Calu3 (cell line): ENCODE data around the gene IGF2BP1. TPM values are rescaled to one million over a fixed set of nuclear protein-coding genes. Genes with fewer than 3 reads are reported as not detected.
"Not testable (repeated sequence)": the region's sequence is repeated elsewhere in the genome, so short reads cannot be mapped to it uniquely, and the experiment has no call there.

Experiments used
- BruUV-seq: library from RNA; stranded (reverse); fragments of 400-500 nt; replicated peaks from 2 replicates; lab custom pipeline; 2021; lab: Mats Ljungman, UMichigan
- CTCF ChIA-PET: fragments of 300-600 bp; sonication (Branson Sonifier 250); formaldehyde crosslinking; loops from one replicate; lab custom pipeline; 2022; ENCODE audit warnings: antibody characterized with exemption; lab: Charles Lee
- DNase-seq: peaks from one replicate; pipeline ENCODE4 v3.0.0; 2022
- H3K27ac Mint-ChIP-seq: one replicate; pipeline ENCODE4 v1.8.0; 2022; ENCODE audit warnings: mixed read lengths; ENCODE audit not compliant: unreplicated experiment
- H3K27me3 Mint-ChIP-seq: one replicate; pipeline ENCODE4 v1.8.0; 2022; ENCODE audit warnings: mixed read lengths; ENCODE audit not compliant: unreplicated experiment
- H3K36me3 Mint-ChIP-seq: one replicate; pipeline ENCODE4 v1.8.0; 2022; ENCODE audit warnings: mild to moderate bottlenecking, moderate library complexity, mixed read lengths; ENCODE audit not compliant: insufficient read depth, unreplicated experiment
- H3K4me1 Mint-ChIP-seq: one replicate; pipeline ENCODE4 v1.8.0; 2022; ENCODE audit warnings: mild to moderate bottlenecking, low read depth, mixed read lengths; ENCODE audit not compliant: unreplicated experiment
- H3K4me3 Mint-ChIP-seq: one replicate; pipeline ENCODE4 v1.8.0; 2022; ENCODE audit warnings: mild to moderate bottlenecking, low read depth, moderate library complexity, mixed read lengths; ENCODE audit not compliant: unreplicated experiment
- H3K9me3 Mint-ChIP-seq: one replicate; pipeline ENCODE4 v1.8.0; 2022; ENCODE audit warnings: low read depth, mixed read lengths; ENCODE audit not compliant: unreplicated experiment
- intact Hi-C: fragments of 100-400 bp; cut with micrococcal nuclease; formaldehyde crosslinking; loops from one replicate; pipeline ENCODE4 v1.10.0; 2022; ENCODE audit not compliant: unreplicated experiment
- total RNA-seq: library from RNA; stranded (reverse); gene quantifications from 2 replicates; pipeline ENCODE4 v1.2.3, GENCODE V29; 2022
- TF ChIP-seq, protein P1 (sequence below): fragments of 200-600 bp; IDR thresholded peaks from one replicate; pipeline ENCODE4 v1.8.0; 2022; ENCODE audit warnings: antibody characterized with exemption; ENCODE audit not compliant: unreplicated experiment

IGF2BP1 gene
- total RNA-seq, 1 experiment from 2014 or later: 17.6 TPM

- TF ChIP-seq, protein P1, sequence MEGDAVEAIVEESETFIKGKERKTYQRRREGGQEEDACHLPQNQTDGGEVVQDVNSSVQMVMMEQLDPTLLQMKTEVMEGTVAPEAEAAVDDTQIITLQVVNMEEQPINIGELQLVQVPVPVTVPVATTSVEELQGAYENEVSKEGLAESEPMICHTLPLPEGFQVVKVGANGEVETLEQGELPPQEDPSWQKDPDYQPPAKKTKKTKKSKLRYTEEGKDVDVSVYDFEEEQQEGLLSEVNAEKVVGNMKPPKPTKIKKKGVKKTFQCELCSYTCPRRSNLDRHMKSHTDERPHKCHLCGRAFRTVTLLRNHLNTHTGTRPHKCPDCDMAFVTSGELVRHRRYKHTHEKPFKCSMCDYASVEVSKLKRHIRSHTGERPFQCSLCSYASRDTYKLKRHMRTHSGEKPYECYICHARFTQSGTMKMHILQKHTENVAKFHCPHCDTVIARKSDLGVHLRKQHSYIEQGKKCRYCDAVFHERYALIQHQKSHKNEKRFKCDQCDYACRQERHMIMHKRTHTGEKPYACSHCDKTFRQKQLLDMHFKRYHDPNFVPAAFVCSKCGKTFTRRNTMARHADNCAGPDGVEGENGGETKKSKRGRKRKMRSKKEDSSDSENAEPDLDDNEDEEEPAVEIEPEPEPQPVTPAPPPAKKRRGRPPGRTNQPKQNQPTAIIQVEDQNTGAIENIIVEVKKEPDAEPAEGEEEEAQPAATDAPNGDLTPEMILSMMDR: no peak
- Mint-ChIP-seq H3K4me3 (no peak overlapping the region), H3K27ac (no peak overlapping the region), H3K9me3 (no peaks in the 10 kb centered on the region), H3K27me3 (peaks cover 90% of the 10 kb centered on the region), H3K4me1 (peaks cover 17% of the 10 kb centered on the region), H3K36me3 (peaks cover 6% of the 10 kb centered on the region)
- BruUV-seq: no TSS peak
- intact Hi-C loops: no loop called here
- DNase-seq: no peak
- CTCF ChIA-PET: interaction anchor here (1.2 to 1.3 kb wide), 2 partner anchors 9 to 31 kb away, joined by 4 read pairs; no protein-coding TSS in a partner anchor
Measured at GRCh38 chr17:49005140-49005539, 8.0 kb downstream of the IGF2BP1 start.

- BruUV-seq, H3K4me1 Mint-ChIP-seq, intact Hi-C loops, DNase-seq, H3K4me3 Mint-ChIP-seq, H3K27ac Mint-ChIP-seq, H3K9me3 Mint-ChIP-seq, H3K36me3 Mint-ChIP-seq: not testable (repeated sequence)
- peaks cover 90% of the 10 kb centered on the region for H3K27me3 Mint-ChIP-seq
- CTCF ChIA-PET: interaction anchor here (0.6 kb wide), 1 partner anchor 280 kb away, joined by 3 read pairs; no protein-coding TSS in a partner anchor
Measured at GRCh38 chr17:49008908-49009307, 11.7 kb downstream of the IGF2BP1 start.

DNA sequence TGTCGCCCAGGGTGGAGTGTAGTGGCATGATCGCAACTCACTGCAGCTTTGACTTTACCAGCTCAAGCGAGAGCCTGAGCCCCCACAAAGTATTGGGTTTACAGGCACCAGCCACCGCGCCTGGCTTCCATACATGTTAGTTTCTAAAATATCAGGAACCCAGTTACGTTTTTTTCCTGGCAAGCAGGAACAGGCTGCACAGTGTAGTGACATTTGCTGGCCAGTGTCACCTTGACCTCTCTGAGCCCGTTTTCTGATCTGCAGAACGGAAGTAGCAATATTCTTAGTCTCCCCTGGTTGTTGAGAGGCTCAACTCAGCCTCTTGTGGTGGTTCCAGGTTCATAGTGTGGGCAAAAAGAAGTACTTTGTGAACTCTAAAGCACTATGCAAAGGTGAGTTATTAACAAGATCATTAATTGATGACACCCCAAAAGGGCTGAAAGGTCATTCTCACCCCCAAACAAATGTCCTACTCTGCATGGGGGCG lies 15.6 kb downstream of the IGF2BP1 start:
- Mint-ChIP-seq H3K36me3 (peaks cover 25% of the 10 kb centered on the region), H3K4me1 (peaks cover 19% of the 10 kb centered on the region), H3K9me3 (no peaks in the 10 kb centered on the region), H3K27ac (no peak overlapping the region), H3K27me3 (peaks cover 86% of the 10 kb centered on the region), H3K4me3 (peak overlapping the region; percentile 90)
- intact Hi-C loops: no loop called here
- TF ChIP-seq, protein P1: no peak
- CTCF ChIA-PET: interaction anchor here (0.6 to 2.2 kb wide), 4 partner anchors 9 to 51 kb away, joined by 3 to 11 read pairs (median 4); no protein-coding TSS in a partner anchor
- no peak for DNase-seq
- BruUV-seq: no TSS peak

- H3K27ac Mint-ChIP-seq: peak overlapping the region; percentile 89
- CTCF ChIA-PET: interaction anchor here (0.6 to 2.2 kb wide), 8 partner anchors 8 to 203 kb away, joined by 3 to 11 read pairs (median 4); partner anchors contain the start of gene UBE2Z
- peak; percentile 27 for DNase-seq
- BruUV-seq: no TSS peak
- peaks cover 79% of the 10 kb centered on the region for H3K27me3 Mint-ChIP-seq
- peak overlapping the region; percentile 90 for H3K4me3 Mint-ChIP-seq
- peaks cover 19% of the 10 kb centered on the region for H3K4me1 Mint-ChIP-seq
- peaks cover 25% of the 10 kb centered on the region for H3K36me3 Mint-ChIP-seq
- TF ChIP-seq, protein P1: no peak
- no peaks in the 10 kb centered on the region for H3K9me3 Mint-ChIP-seq
- intact Hi-C loops: no loop called here
Measured at GRCh38 chr17:49013311-49014213, 16.4 kb downstream of the IGF2BP1 start.
